Kidney (tissue), 14 donors: ENCODE measurements around the gene SEMA6A. TPM values are rescaled to one million over a fixed set of nuclear protein-coding genes. Genes with fewer than 3 reads are reported as not detected.

Source experiments
- DNase-seq, 5 donors: peaks; one replicate each; pipeline ENCODE4 v3.0.0-alpha.2; 2013 to 2020
- FAIRE-seq: peaks from 2 replicates; lab custom pipeline; 2012; peaks lifted over from hg19 to GRCh38; lab: Jason Lieb, UNC
- H3K27ac ChIP-seq, 2 donors: one replicate each; pipeline ENCODE4 v1.7.0; 2013; ENCODE audit warnings: low read depth in 2 of 2, low read length in 2 of 2, inconsistent platforms in 1 of 2
- H3K27me3 ChIP-seq: one replicate; pipeline ENCODE4 v1.7.1; 2013; ENCODE audit warnings: low read length, inconsistent platforms; ENCODE audit not compliant: control insufficient read depth, insufficient read depth
- H3K36me3 ChIP-seq, 3 donors: one replicate each; pipeline versions ENCODE4 v1.7.0 to v1.7.1; 2013; ENCODE audit warnings: low read length in 3 of 3, control low read depth in 1 of 3, inconsistent platforms in 1 of 3; ENCODE audit not compliant: insufficient read depth in 3 of 3, control insufficient read depth in 2 of 3
- H3K4me1 ChIP-seq, 3 donors: one replicate each; pipeline versions ENCODE4 v1.7.0 to v1.7.1; 2013; ENCODE audit warnings: low read length in 3 of 3, inconsistent platforms in 1 of 3, low read depth in 1 of 3; ENCODE audit not compliant: control insufficient read depth in 2 of 3, insufficient read depth in 2 of 3
- H3K4me3 ChIP-seq, 3 donors: one replicate each; pipeline versions ENCODE4 v1.7.0 to v1.8.1; 2013; ENCODE audit warnings: low read length in 3 of 3, control low read depth in 1 of 3, inconsistent platforms in 1 of 3
- H3K9ac ChIP-seq, 3 donors: one replicate each; pipeline versions ENCODE4 v1.7.0 to v1.7.1; 2013; ENCODE audit warnings: low read length in 3 of 3, control low read depth in 1 of 3, inconsistent platforms in 1 of 3
- H3K9me3 ChIP-seq, 3 donors: one replicate each; pipeline versions ENCODE4 v1.7.0 to v1.7.1; 2013; ENCODE audit warnings: low read length in 3 of 3, control low read depth in 1 of 3, inconsistent platforms in 1 of 3; ENCODE audit not compliant: control insufficient read depth in 2 of 3, insufficient read depth in 1 of 3
- intact Hi-C: fragments of 100-400 bp; cut with DNase I; formaldehyde crosslinking; loops from one replicate; pipeline ENCODE4 v1.11.1; 2022
- polyA plus RNA-seq: library from polyadenylated mRNA; stranded (reverse); fragments of 350-450 nt; fragmentation: Illumina TruSeq; extraction: RNeasy Lipid Tissue Mini Kit (QIAGEN cat#74804); gene quantifications from one replicate; pipeline ENCODE4 v1.2.3, GENCODE V29; 2014; ENCODE audit warnings: low read depth, low replicate concordance; ENCODE audit not compliant: insufficient read depth
- total RNA-seq: library from RNA; stranded (reverse); fragmentation: NEBNext Ultra II Directional; extraction: Animal tissue kit (Norgen Biotek cat#: 25700); gene quantifications from one replicate; pipeline ENCODE4 v1.2.1, GENCODE V29; 2021
- TF ChIP-seq, protein P1 (sequence below): IDR thresholded peaks from 3 replicates; pipeline ENCODE4 v1.5.1; 2012; ENCODE audit warnings: mild to moderate bottlenecking, moderate library complexity, borderline replicate concordance; ENCODE audit not compliant: insufficient read depth; ENCODE audit errors: extremely low read depth
- donor health status: control.
- donor health status: control.
- donor health status: control.
- donor health status: control.
- donor health status: control.
- donor health status: DM: yes; HTN: yes; CAD: no.
- donor health status: Normal renal cell carcinoma (clear cell type).

Gene SEMA6A
- total and polyA plus RNA-seq, 2 donors from 2014 or later: 4.0 to 51.6 TPM

DNA sequence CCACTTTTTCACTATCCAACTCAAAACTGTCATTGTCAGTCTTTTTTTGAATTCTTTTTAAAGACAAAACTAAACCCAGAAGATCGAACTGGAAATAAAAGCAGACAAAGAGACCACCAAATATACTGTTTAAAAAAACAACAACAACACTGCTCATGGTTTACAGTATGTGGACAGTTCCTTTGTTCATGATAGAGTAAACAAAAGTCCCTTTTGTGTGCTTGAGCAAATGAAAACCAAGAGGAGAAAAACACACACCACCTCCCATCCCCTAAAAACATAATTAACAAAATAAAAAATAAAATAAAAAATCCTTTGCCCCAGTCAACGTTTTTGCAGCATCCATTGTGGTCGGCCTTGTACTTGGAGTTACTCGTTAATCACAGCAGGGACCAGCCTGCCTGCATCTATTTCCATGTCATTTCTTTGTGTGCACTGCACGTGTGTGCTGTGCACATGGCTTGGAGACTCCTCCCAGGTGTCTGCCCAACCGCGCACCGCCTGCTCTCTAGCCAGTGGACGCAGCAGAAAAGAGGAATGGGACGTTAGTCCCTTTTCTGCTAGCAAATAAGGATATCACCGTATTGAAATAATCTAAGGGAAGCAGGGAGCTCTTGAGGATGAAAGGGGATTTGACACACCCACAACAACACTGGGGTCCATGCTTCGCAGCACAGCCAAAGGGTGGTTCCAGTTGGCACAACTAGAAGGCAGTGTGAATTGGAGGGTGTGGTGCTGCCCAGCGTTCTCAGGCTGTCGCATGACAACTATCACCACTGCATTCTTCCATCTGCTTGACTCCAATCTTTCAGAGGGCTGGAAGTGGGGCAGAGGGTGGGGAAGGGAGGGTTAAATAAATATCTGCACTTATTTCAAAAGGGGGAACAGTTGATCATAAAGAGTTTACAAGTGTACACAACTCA lies 130.0 kb downstream of the SEMA6A start:
- H3K4me3 ChIP-seq: no peak overlapping the region
- H3K27me3 ChIP-seq: no peaks in the 10 kb centered on the region
- DNase-seq (peak in 2 of 5 donors; percentile 27 to 46), FAIRE-seq (no peak)
- H3K9ac ChIP-seq: no peak overlapping the region
- H3K4me1 ChIP-seq: peaks cover 0 to 9% (median 3%) of the 10 kb centered on the region in 3 donors
- peaks cover 0 to 4% (median 0%) of the 10 kb centered on the region in 3 donors for H3K36me3 ChIP-seq
- no peaks in the 10 kb centered on the region for H3K9me3 ChIP-seq
- no peak overlapping the region for H3K27ac ChIP-seq
- TF ChIP-seq, protein P1, sequence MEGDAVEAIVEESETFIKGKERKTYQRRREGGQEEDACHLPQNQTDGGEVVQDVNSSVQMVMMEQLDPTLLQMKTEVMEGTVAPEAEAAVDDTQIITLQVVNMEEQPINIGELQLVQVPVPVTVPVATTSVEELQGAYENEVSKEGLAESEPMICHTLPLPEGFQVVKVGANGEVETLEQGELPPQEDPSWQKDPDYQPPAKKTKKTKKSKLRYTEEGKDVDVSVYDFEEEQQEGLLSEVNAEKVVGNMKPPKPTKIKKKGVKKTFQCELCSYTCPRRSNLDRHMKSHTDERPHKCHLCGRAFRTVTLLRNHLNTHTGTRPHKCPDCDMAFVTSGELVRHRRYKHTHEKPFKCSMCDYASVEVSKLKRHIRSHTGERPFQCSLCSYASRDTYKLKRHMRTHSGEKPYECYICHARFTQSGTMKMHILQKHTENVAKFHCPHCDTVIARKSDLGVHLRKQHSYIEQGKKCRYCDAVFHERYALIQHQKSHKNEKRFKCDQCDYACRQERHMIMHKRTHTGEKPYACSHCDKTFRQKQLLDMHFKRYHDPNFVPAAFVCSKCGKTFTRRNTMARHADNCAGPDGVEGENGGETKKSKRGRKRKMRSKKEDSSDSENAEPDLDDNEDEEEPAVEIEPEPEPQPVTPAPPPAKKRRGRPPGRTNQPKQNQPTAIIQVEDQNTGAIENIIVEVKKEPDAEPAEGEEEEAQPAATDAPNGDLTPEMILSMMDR: no peak
- intact Hi-C loops: no loop called here

DNA sequence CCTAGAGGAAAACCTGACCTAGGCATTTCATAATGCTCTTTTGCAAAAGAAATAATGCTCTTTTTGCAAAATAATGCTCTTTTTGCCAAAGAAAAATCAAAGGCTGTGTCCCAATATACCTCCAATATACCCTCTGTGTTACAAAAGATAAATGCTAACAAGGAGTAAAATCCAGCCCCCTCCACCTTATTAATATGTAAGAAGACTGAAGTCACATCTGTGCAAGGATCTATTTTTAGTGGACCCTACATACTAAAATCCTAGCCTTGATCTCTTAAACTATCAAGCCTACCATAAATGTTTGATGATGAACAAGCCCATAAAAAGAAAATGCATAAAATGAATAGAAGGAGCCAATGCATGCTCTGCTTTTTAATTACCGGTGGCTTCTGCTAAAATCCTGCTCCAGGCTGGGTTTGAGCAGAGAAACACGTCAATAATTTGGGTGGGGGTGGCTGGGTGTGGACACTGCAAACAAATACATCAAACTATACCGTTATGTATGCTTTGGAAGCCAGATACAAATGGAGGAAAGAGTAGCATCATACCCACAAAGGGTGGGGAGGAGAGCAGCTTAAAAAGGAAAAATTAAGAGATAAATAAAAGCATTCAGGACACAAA lies 131.6 kb downstream of the SEMA6A start:
- TF ChIP-seq, protein P1: no peak
- intact Hi-C loops: no loop called here
- FAIRE-seq (no peak), DNase-seq (no peak)
- no peaks in the 10 kb centered on the region for H3K27me3 ChIP-seq
- H3K36me3 ChIP-seq: peaks cover 0 to 4% (median 0%) of the 10 kb centered on the region in 3 donors
- peaks cover 0 to 9% (median 6%) of the 10 kb centered on the region in 3 donors for H3K4me1 ChIP-seq
- H3K4me3 ChIP-seq: no peak overlapping the region
- no peaks in the 10 kb centered on the region for H3K9me3 ChIP-seq
- no peak overlapping the region for H3K9ac ChIP-seq
- no peak overlapping the region for H3K27ac ChIP-seq

DNA sequence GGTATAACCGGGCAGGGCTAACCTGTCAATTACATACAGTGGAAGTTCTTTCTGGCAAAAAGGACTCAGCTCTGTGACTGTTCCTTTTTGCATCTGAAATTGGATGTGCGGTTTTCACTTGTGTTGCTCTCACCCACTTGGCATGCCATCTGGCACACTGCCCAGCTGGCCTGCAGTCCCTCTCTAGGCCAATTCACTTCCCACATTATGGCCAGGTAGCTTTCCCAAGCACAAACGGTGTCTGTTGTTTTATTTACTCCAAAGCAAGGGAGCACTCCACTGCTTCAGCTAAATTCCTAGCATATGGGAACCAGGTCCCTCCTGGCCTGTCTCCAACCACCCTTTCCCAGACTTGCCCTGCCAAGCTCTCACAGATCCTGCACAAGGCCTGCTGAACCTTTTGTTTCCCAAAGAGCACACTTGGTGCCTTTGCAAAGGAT lies 132.5 kb downstream of the SEMA6A start:
- H3K36me3 ChIP-seq: peaks cover 0 to 4% (median 0%) of the 10 kb centered on the region in 3 donors

More for the DNA sequence above, 132.5 kb downstream of the SEMA6A start:
- Histone ChIP-seq H3K27me3 (no peaks in the 10 kb centered on the region), H3K27ac (peak overlapping the region in 1 of 2 donors; percentile 14), H3K9me3 (no peaks in the 10 kb centered on the region), H3K9ac (no peak overlapping the region), H3K4me1 (peaks cover 0 to 9% (median 6%) of the 10 kb centered on the region in 3 donors), H3K4me3 (no peak overlapping the region)
- intact Hi-C loops: no loop called here
- TF ChIP-seq, protein P1: no peak
- no peak for FAIRE-seq
- peak in 2 of 5 donors; percentile 29 to 88 for DNase-seq
